ENCODE measurements around the gene VPS35. TPM values are rescaled to one million over a fixed set of nuclear protein-coding genes. Genes with fewer than 3 reads are reported as not detected.

Gene VPS35
- total and polyA plus RNA-seq, 9 donors: 27.6 to 92.0 (median 72.8) TPM

DNA sequence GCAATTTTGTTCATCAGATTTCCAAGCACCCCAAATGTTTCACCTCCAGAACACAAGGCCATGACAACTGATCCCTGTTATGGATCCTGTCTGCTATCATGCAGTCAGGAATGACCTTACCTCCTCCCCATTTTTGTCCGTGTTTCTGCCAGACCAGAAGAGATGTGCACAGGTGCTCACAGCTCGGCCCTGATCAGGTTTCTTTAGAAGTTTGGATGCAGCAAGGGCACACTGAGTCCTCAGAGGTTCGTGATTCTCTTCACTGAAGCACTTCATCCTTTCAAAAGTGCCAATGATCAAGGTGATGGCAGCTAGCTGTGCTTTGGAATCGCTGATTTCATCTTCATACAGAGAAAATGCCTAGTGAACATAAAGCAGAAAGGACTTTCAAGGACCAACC lies 26.9 kb downstream of the VPS35 start:
- Histone ChIP-seq H3K27me3 (no peaks in the 10 kb centered on the region), H3K27ac (no peak overlapping the region), H3K9me3 (no peaks in the 10 kb centered on the region), H3K4me3 (no peak overlapping the region), H3K36me3 (no peaks in the 10 kb centered on the region), H3K4me1 (ENCODE audit: insufficient read depth) (no peaks in the 10 kb centered on the region)
- TF ChIP-seq, protein P1, sequence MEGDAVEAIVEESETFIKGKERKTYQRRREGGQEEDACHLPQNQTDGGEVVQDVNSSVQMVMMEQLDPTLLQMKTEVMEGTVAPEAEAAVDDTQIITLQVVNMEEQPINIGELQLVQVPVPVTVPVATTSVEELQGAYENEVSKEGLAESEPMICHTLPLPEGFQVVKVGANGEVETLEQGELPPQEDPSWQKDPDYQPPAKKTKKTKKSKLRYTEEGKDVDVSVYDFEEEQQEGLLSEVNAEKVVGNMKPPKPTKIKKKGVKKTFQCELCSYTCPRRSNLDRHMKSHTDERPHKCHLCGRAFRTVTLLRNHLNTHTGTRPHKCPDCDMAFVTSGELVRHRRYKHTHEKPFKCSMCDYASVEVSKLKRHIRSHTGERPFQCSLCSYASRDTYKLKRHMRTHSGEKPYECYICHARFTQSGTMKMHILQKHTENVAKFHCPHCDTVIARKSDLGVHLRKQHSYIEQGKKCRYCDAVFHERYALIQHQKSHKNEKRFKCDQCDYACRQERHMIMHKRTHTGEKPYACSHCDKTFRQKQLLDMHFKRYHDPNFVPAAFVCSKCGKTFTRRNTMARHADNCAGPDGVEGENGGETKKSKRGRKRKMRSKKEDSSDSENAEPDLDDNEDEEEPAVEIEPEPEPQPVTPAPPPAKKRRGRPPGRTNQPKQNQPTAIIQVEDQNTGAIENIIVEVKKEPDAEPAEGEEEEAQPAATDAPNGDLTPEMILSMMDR (IDR thresholded peaks at IDR 0.05): no peak
- TF ChIP-seq POLR2A (IDR thresholded peaks at IDR 0.05): no peak
- DNase-seq: no peak
- WGBS, 3 donors: 60 to 66% (median 65%) methylated on average over 4 of the region's 4 CpGs
- intact Hi-C loops (cut with DNase I): no loop called here

DNA sequence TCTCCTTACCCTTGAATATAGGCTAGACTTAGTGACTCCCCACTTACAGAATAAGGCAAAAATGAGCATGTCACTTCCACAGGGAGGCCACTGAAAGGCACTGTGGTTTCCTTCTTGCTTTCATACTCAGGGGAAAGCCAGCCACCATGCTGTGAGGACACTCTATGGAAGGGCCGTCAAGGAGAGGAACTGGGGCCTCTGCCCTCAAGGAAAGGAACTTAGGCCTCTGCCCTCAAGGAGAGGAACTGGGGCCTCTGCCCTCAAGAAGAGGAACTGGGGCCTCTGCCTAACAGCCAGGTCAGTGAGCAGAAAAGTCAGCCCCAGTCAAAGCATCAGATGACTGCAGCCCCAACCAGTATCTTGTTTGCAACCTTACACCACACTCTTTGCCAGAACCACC lies 30.1 kb downstream of the VPS35 start:
- Histone ChIP-seq H3K27me3 (no peaks in the 10 kb centered on the region), H3K36me3 (no peaks in the 10 kb centered on the region), H3K4me1 (ENCODE audit: insufficient read depth) (no peaks in the 10 kb centered on the region), H3K27ac (no peak overlapping the region), H3K9me3 (no peaks in the 10 kb centered on the region), H3K4me3 (no peak overlapping the region)
- 41 to 55% (median 42%) methylated on average over 1 of the region's 1 CpG for WGBS, 3 donors
- intact Hi-C loops (cut with DNase I): no loop called here
- TF ChIP-seq, protein P1 (IDR thresholded peaks at IDR 0.05): no peak
- TF ChIP-seq EP300 (IDR thresholded peaks at IDR 0.05) (no peak), POLR2A (IDR thresholded peaks at IDR 0.05) (no peak)
- DNase-seq: no peak

GRCh38 chr16:46651305-46651704 lies 37.7 kb downstream of the VPS35 start:
- intact Hi-C loops (cut with DNase I): no loop called here
- Histone ChIP-seq H3K4me1 (ENCODE audit: insufficient read depth) (no peaks in the 10 kb centered on the region), H3K9me3 (no peaks in the 10 kb centered on the region), H3K4me3 (no peak overlapping the region), H3K36me3 (no peaks in the 10 kb centered on the region), H3K27me3 (no peaks in the 10 kb centered on the region), H3K27ac (no peak overlapping the region)
- TF ChIP-seq POLR2A (IDR thresholded peaks at IDR 0.05) (no peak), EP300 (IDR thresholded peaks at IDR 0.05) (no peak)
- TF ChIP-seq, protein P1 (IDR thresholded peaks at IDR 0.05): no peak
- no peak for DNase-seq
- 90 to 95% (median 94%) methylated on average over 3 of the region's 3 CpGs for WGBS, 3 donors

DNA sequence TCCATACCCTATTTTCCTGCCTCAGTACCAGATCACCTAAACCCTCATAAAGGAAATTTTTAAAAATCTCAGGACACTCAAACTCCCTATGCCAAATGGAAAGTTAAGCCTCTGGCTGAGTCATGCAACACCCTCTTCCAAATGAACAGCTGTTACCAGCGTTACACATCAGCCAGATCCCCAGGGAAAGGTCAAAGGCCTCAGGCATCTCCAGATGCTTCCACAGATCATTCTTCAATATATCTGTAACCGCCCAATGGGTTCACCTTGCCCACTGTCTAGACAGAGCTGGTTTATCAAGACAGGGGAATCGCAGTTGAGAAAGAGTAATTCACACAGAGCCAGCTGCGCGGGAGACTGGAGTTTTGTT lies 38.7 kb downstream of the VPS35 start:
- 47 to 66% (median 53%) methylated on average over 5 of the region's 5 CpGs for WGBS, 3 donors
- Histone ChIP-seq H3K9me3 (no peaks in the 10 kb centered on the region), H3K4me3 (no peak overlapping the region), H3K4me1 (ENCODE audit: insufficient read depth) (no peaks in the 10 kb centered on the region), H3K27ac (no peak overlapping the region), H3K27me3 (no peaks in the 10 kb centered on the region), H3K36me3 (no peaks in the 10 kb centered on the region)
- no peak for DNase-seq
- intact Hi-C loops (cut with DNase I): no loop called here
- TF ChIP-seq, protein P1 (IDR thresholded peaks at IDR 0.05): no peak
- TF ChIP-seq POLR2A (IDR thresholded peaks at IDR 0.05): no peak
- no peak for TF ChIP-seq EP300 (IDR thresholded peaks at IDR 0.05)

Data from ovary (tissue), 9 donors.